ENCODE results near the gene IL10RA.

The IL10RA gene

GRCh38 chr11:117992620-117993019 is 6.4 kb downstream of the IL10RA start:
- DNase-seq (ENCODE audit: low read depth in 2 of 2) = no peak

GRCh38 chr11:117993988-117994745 is 8.0 kb downstream of the IL10RA start:
- no peak for DNase-seq (ENCODE audit: low read depth in 2 of 2)

- DNase-seq (ENCODE audit: low read depth in 2 of 2) = no peak
These were observed 9.3 kb downstream of the IL10RA start for GRCh38 chr11:117995472-117995871.

- no peak for DNase-seq (ENCODE audit: low read depth in 2 of 2)
These were observed 9.9 kb downstream of the IL10RA start for GRCh38 chr11:117996058-117996457.

GRCh38 chr11:117997406-117997805 is 11.2 kb downstream of the IL10RA start:
- no peak for DNase-seq (ENCODE audit: low read depth in 2 of 2)

GRCh38 chr11:117997823-117998579 is 11.8 kb downstream of the IL10RA start:
- DNase-seq (ENCODE audit: low read depth in 2 of 2) = no peak

- no peak for DNase-seq (ENCODE audit: low read depth in 2 of 2)
These were observed 12.6 kb downstream of the IL10RA start for GRCh38 chr11:117998664-117999353.

- no peak for DNase-seq (ENCODE audit: low read depth in 2 of 2)
These were observed 13.3 kb downstream of the IL10RA start for GRCh38 chr11:117999354-117999993.

- no peak for DNase-seq (ENCODE audit: low read depth in 2 of 2)
These were observed 14.1 kb downstream of the IL10RA start for GRCh38 chr11:118000067-118000849.

- no peak for DNase-seq (ENCODE audit: low read depth in 2 of 2)
These were observed 14.6 kb downstream of the IL10RA start for GRCh38 chr11:118000850-118001228.

GRCh38 chr11:118001494-118001971 is 15.3 kb downstream of the IL10RA start:
- no peak for DNase-seq (ENCODE audit: low read depth in 2 of 2)

GRCh38 chr11:118002010-118002540 is 15.9 kb downstream of the IL10RA start:
- DNase-seq (ENCODE audit: low read depth in 2 of 2) = no peak

- DNase-seq (ENCODE audit: low read depth in 2 of 2) = no peak
These were observed 16.6 kb downstream of the IL10RA start for GRCh38 chr11:118002541-118003423.

GRCh38 chr11:118003456-118003855 is 17.3 kb downstream of the IL10RA start:
- DNase-seq (ENCODE audit: low read depth in 2 of 2) = no peak

GRCh38 chr11:118004543-118005223 is 18.5 kb downstream of the IL10RA start:
- no peak for DNase-seq (ENCODE audit: low read depth in 2 of 2)

- no peak for DNase-seq (ENCODE audit: low read depth in 2 of 2)
These were observed 19.3 kb downstream of the IL10RA start for GRCh38 chr11:118005224-118006152.

- no peak for DNase-seq (ENCODE audit: low read depth in 2 of 2)
These were observed 19.9 kb downstream of the IL10RA start for GRCh38 chr11:118006153-118006534.

GRCh38 chr11:118007040-118007439 is 20.8 kb downstream of the IL10RA start:
- DNase-seq (ENCODE audit: low read depth in 2 of 2) = no peak

Data from stimulated activated CD8-positive, alpha-beta memory T cell treated with anti-CD3 and anti-CD28 coated beads, Interleukin-2, amount 100 ng/mL, for 1 hour (primary cell).